A549 (cell line): ENCODE measurements around the gene IL19. TPM values are rescaled to one million over a fixed set of nuclear protein-coding genes. Genes with fewer than 3 reads are reported as not detected.

Experiments
- ATAC-seq, 2 experiments: fragments of 200-7000 bp in 1 of 2; fragments of >200 bp in 1 of 2; cut with Nextera tagmentation in 1 of 2; cut with Tn5 transposase in 1 of 2; 3 replicates each; pipeline versions ENCODE4 v1.8.0 to v1.9.1; 2018 to 2020; ENCODE audit warnings: mild to moderate bottlenecking in 1 of 2, moderate library complexity in 1 of 2
- CTCF ChIA-PET: fragments of 300-600 bp; sonication (Branson Sonifier 250); formaldehyde crosslinking; extraction: SDS; loops from one replicate; lab custom pipeline; 2021; ENCODE audit warnings: antibody characterized with exemption, inconsistent platforms; lab: Yijun Ruan, JAX
- POLR2A ChIA-PET: fragments of 350-600 bp; formaldehyde crosslinking; extraction: SDS; loops from one replicate; lab custom pipeline; 2021; ENCODE audit warnings: antibody characterized with exemption, inconsistent platforms; lab: Yijun Ruan, JAX
- DNase-seq, 2 experiments: peaks; one replicate each; pipeline versions ENCODE4 v3.0.0 to v3.0.0-alpha.2; 2011 to 2016; ENCODE audit warnings: low read depth in 1 of 2, low spot score in 1 of 2
- FAIRE-seq: peaks from 2 replicates; lab custom pipeline; 2011; peaks lifted over from hg19 to GRCh38; lab: Jason Lieb, UNC
- H3K27ac ChIP-seq, 2 experiments: fragments of >200 bp; sonication (Bioruptor Twin); formaldehyde crosslinking; 3 replicates each; pipeline ENCODE4 v1.5.1; 2016 to 2017
- H3K4me1 ChIP-seq: fragments of >200 bp; sonication (Bioruptor Twin); formaldehyde crosslinking; 3 replicates; pipeline ENCODE4 v1.6.1; 2016
- H3K4me2 ChIP-seq: fragments of >200 bp; sonication (Bioruptor Twin); formaldehyde crosslinking; 3 replicates; pipeline ENCODE4 v1.6.1; 2016
- H3K4me3 ChIP-seq: fragments of >200 bp; sonication (Bioruptor Twin); formaldehyde crosslinking; 3 replicates; pipeline ENCODE4 v1.5.1; 2016
- H3K9me3 ChIP-seq: fragments of >200 bp; sonication (Bioruptor Twin); formaldehyde crosslinking; 3 replicates; pipeline ENCODE4 v1.6.1; 2016
- BHLHE40 ChIP-seq: IDR thresholded peaks from 2 replicates; pipeline ENCODE4 v1.6.1; 2012; ENCODE audit warnings: low read depth, low read length, inconsistent platforms
- CEBPB ChIP-seq, 2 experiments: fragments of >200 bp in 1 of 2; sonication (Bioruptor Twin) in 1 of 2; formaldehyde crosslinking in 1 of 2; IDR thresholded peaks; 2 replicates each; pipeline ENCODE4 v1.6.1; 2012 to 2016
- CHD2 ChIP-seq: fragments of 150-350 bp; IDR thresholded peaks from 2 replicates; pipeline ENCODE4 v1.6.1; 2014; ENCODE audit warnings: low read length; ENCODE audit not compliant: partially characterized antibody
- ESRRA ChIP-seq: fragments of 150-350 bp; IDR thresholded peaks from 2 replicates; pipeline ENCODE4 v1.6.1; 2014; ENCODE audit warnings: mild to moderate bottlenecking, low read length, borderline replicate concordance
- FOSB ChIP-seq: fragments of 250-450 bp; sonication (Bioruptor Pico); IDR thresholded peaks from 2 replicates; pipeline ENCODE4 v1.5.0; 2020; ENCODE audit warnings: mild to moderate bottlenecking, moderate library complexity
- FOXS1 ChIP-seq: fragments of 250-450 bp; sonication (Bioruptor Pico); IDR thresholded peaks from 2 replicates; pipeline ENCODE4 v1.5.0; 2020; ENCODE audit warnings: mild to moderate bottlenecking, moderate library complexity
- HOXB13 ChIP-seq: fragments of 250-450 bp; sonication (Bioruptor Pico); IDR thresholded peaks from 2 replicates; pipeline ENCODE4 v1.5.0; 2020; ENCODE audit warnings: low read depth, mild to moderate bottlenecking, moderate library complexity
- JUN ChIP-seq, 2 experiments: fragments of >200 bp; sonication (Bioruptor Twin); formaldehyde crosslinking; IDR thresholded peaks; 2 replicates in 1 of 2; 3 replicates in 1 of 2; pipeline ENCODE4 v1.6.1; 2016 to 2017
- KDM5A ChIP-seq: fragments of 200-600 bp; sonication (generic); IDR thresholded peaks from 2 replicates; pipeline ENCODE4 v1.6.1; 2016; ENCODE audit warnings: antibody characterized with exemption, mild to moderate bottlenecking
- NFE2L2 ChIP-seq: fragments of 150-350 bp; conservative IDR thresholded peaks from 2 replicates; pipeline ENCODE4 v1.6.1; 2014; ENCODE audit warnings: low read length
- POLR2A ChIP-seq: IDR thresholded peaks from 2 replicates; pipeline ENCODE4 v1.6.1; 2012; ENCODE audit warnings: mild to moderate bottlenecking, low read length
- RAD21 ChIP-seq, 2 experiments: fragments of >200 bp in 1 of 2; sonication (Bioruptor Twin) in 1 of 2; formaldehyde crosslinking in 1 of 2; IDR thresholded peaks in 1 of 2; conservative IDR thresholded peaks in 1 of 2; 2 replicates in 1 of 2; 3 replicates in 1 of 2; pipeline ENCODE4 v1.6.1; 2012 to 2018; ENCODE audit warnings: inconsistent platforms in 1 of 2
- RFX5 ChIP-seq: fragments of 450-650 bp; IDR thresholded peaks from 2 replicates; pipeline ENCODE4 v1.7.1; 2014; ENCODE audit warnings: antibody characterized with exemption, mild to moderate bottlenecking, moderate library complexity
- WGBS: methylation state at CpG from one replicate; pipeline ENCODE4 v1.1.6; 2017; ENCODE audit errors: missing lambda C conversion rate; 5-methylcytosine and 5-hydroxymethylcytosine counted together
- polyA plus RNA-seq, 4 experiments: library from polyadenylated mRNA; depleted of rRNA in 3 of 4; stranded (reverse); fragments of >200 nt; fragmentation: RNase III in 1 of 4; extraction: RNeasy Plus Mini Kit Qiagen cat#74134 plus additional on column Dnase treatment in 1 of 4; gene quantifications; 2 replicates in 3 of 4; 3 replicates in 1 of 4; pipeline ENCODE4 v1.2.3, GENCODE V29; 2011 to 2017
- TF ChIP-seq, protein P1 (sequence below): fragments of 200-600 bp; sonication (generic); IDR thresholded peaks from 2 replicates; pipeline ENCODE4 v1.6.1; 2016; ENCODE audit warnings: antibody characterized with exemption, mild to moderate bottlenecking, moderate library complexity
- TF ChIP-seq, protein P2 (sequence below): fragments of 250-450 bp; sonication (Bioruptor Pico); IDR thresholded peaks from 2 replicates; pipeline ENCODE4 v1.5.0; 2021; ENCODE audit warnings: mild to moderate bottlenecking, moderate library complexity, borderline replicate concordance
- TF ChIP-seq, protein P3 (sequence below): fragments of >200 bp; sonication (Bioruptor Twin); formaldehyde crosslinking; IDR thresholded peaks from 3 replicates; pipeline ENCODE4 v1.6.1; 2016
- TF ChIP-seq, protein P4 (sequence below): fragments of >200 bp; sonication (Bioruptor Twin); formaldehyde crosslinking; IDR thresholded peaks from 2 replicates; pipeline ENCODE4 v1.6.1; 2016
- TF ChIP-seq, protein P5 (sequence below): IDR thresholded peaks from 2 replicates; pipeline ENCODE4 v1.6.1; 2012; ENCODE audit warnings: low read depth, borderline replicate concordance

IL19 gene
- polyA plus RNA-seq, 2 of the 4 experiments (the other 2 are of a cell fraction) = not detected

DNA sequence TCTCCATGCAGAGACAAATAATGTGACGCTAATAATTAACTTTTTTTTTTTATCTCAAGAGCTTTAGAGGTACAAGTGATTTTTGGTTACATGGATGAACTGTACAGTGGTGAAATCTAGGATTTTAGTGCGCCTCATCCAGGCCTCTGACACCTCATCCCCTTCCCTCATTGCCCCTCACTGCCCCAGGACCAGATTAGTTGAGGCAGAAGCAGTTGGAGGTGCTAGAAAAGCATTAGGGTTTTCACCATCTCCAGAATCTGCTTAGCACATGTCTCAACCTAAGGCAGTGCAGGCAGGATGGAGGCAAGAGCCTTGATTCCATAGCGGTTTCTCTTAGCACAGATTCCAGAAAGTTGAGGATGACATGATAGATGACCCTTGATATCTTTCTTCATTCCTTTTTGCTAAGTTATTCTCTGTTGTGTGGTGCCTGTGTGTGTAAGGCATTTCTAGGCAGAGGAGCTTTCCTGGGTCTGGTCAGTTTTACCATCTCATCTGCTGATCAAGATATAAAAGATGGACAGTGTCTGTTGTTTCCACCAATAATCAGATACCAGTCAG lies 18.0 kb downstream of the IL19 start:
- no peak overlapping the region for H3K4me2 ChIP-seq
- H3K4me1 ChIP-seq = no peaks in the 10 kb centered on the region
- POLR2A ChIA-PET = no interaction called here
- H3K4me3 ChIP-seq = no peak overlapping the region
- no peak for ATAC-seq
- CTCF ChIA-PET = interaction anchor here (0.8 to 1.2 kb wide), 4 partner anchors 8 to 71 kb away, joined by 3 read pairs; no protein-coding TSS in a partner anchor
- TF ChIP-seq, protein P1, sequence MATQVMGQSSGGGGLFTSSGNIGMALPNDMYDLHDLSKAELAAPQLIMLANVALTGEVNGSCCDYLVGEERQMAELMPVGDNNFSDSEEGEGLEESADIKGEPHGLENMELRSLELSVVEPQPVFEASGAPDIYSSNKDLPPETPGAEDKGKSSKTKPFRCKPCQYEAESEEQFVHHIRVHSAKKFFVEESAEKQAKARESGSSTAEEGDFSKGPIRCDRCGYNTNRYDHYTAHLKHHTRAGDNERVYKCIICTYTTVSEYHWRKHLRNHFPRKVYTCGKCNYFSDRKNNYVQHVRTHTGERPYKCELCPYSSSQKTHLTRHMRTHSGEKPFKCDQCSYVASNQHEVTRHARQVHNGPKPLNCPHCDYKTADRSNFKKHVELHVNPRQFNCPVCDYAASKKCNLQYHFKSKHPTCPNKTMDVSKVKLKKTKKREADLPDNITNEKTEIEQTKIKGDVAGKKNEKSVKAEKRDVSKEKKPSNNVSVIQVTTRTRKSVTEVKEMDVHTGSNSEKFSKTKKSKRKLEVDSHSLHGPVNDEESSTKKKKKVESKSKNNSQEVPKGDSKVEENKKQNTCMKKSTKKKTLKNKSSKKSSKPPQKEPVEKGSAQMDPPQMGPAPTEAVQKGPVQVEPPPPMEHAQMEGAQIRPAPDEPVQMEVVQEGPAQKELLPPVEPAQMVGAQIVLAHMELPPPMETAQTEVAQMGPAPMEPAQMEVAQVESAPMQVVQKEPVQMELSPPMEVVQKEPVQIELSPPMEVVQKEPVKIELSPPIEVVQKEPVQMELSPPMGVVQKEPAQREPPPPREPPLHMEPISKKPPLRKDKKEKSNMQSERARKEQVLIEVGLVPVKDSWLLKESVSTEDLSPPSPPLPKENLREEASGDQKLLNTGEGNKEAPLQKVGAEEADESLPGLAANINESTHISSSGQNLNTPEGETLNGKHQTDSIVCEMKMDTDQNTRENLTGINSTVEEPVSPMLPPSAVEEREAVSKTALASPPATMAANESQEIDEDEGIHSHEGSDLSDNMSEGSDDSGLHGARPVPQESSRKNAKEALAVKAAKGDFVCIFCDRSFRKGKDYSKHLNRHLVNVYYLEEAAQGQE = no peak
- no peak for TF ChIP-seq JUN (IDR thresholded peaks at IDR 0.05)
- TF ChIP-seq FOXS1 = no peak
- no peak for TF ChIP-seq ESRRA
- TF ChIP-seq KDM5A = no peak
- no peak for TF ChIP-seq RAD21 (conservative IDR thresholded peaks at IDR 0.05 in 1 of 2, IDR thresholded peaks at IDR 0.05 in 1 of 2)
- TF ChIP-seq, protein P2, sequence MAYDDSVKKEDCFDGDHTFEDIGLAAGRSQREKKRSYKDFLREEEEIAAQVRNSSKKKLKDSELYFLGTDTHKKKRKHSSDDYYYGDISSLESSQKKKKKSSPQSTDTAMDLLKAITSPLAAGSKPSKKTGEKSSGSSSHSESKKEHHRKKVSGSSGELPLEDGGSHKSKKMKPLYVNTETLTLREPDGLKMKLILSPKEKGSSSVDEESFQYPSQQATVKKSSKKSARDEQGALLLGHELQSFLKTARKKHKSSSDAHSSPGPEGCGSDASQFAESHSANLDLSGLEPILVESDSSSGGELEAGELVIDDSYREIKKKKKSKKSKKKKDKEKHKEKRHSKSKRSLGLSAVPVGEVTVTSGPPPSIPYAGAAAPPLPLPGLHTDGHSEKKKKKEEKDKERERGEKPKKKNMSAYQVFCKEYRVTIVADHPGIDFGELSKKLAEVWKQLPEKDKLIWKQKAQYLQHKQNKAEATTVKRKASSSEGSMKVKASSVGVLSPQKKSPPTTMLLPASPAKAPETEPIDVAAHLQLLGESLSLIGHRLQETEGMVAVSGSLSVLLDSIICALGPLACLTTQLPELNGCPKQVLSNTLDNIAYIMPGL (CRISPR knock-in tag) = no peak
- no peak for TF ChIP-seq POLR2A
- no peak for TF ChIP-seq BHLHE40
- TF ChIP-seq HOXB13 = no peak
- TF ChIP-seq RFX5 = no peak
- TF ChIP-seq, protein P3, sequence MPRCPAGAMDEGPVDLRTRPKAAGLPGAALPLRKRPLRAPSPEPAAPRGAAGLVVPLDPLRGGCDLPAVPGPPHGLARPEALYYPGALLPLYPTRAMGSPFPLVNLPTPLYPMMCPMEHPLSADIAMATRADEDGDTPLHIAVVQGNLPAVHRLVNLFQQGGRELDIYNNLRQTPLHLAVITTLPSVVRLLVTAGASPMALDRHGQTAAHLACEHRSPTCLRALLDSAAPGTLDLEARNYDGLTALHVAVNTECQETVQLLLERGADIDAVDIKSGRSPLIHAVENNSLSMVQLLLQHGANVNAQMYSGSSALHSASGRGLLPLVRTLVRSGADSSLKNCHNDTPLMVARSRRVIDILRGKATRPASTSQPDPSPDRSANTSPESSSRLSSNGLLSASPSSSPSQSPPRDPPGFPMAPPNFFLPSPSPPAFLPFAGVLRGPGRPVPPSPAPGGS = no peak
- TF ChIP-seq, protein P4, sequence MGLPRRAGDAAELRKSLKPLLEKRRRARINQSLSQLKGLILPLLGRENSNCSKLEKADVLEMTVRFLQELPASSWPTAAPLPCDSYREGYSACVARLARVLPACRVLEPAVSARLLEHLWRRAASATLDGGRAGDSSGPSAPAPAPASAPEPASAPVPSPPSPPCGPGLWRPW = no peak
- TF ChIP-seq FOSB (CRISPR knock-in tag) = no peak
- no peak for TF ChIP-seq CHD2
- TF ChIP-seq CEBPB (IDR thresholded peaks at IDR 0.05) = no peak
- TF ChIP-seq NFE2L2 = no peak
- TF ChIP-seq, protein P5, sequence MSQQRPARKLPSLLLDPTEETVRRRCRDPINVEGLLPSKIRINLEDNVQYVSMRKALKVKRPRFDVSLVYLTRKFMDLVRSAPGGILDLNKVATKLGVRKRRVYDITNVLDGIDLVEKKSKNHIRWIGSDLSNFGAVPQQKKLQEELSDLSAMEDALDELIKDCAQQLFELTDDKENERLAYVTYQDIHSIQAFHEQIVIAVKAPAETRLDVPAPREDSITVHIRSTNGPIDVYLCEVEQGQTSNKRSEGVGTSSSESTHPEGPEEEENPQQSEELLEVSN = no peak
- 57% methylated on average over 3 of the region's 3 CpGs for whole genome bisulfite sequencing
- FAIRE-seq = no peak
- H3K27ac ChIP-seq = no peak overlapping the region
- DNase-seq = no peak
- no peaks in the 10 kb centered on the region for H3K9me3 ChIP-seq
